Astrocyte of the spinal cord (primary cell): ENCODE data around the gene EPG5.

Experiments
- DNase-seq: peaks from one replicate; pipeline ENCODE4 v3.0.0; 2011; ENCODE audit warnings: low read depth, low spot score
- H3K4me3 ChIP-seq: 2 replicates; pipeline ENCODE4 v1.5.1; 2011; ENCODE audit warnings: low read depth, mild to moderate bottlenecking, low read length, moderate library complexity
- CTCF ChIP-seq: IDR thresholded peaks from 2 replicates; pipeline ENCODE4 v1.5.1; 2012; ENCODE audit warnings: low read depth, mild to moderate bottlenecking, low read length, inconsistent platforms
- in situ Hi-C: cut with HindIII; loops from 2 replicates; pipeline ENCODE4 v1.10.0; 2017; ENCODE audit warnings: low sequenced_read_pairs

EPG5 gene

GRCh38 chr18:45802814-45803492 is 164.2 kb downstream of the EPG5 start:
- no peak overlapping the region for H3K4me3 ChIP-seq
- DNase-seq: peak; percentile 99
- in situ Hi-C loops: no loop called here
- no peak for TF ChIP-seq CTCF

GRCh38 chr18:45801416-45802004 is 165.6 kb downstream of the EPG5 start:
- DNase-seq: no peak
- in situ Hi-C loops: no loop called here
- H3K4me3 ChIP-seq: no peak overlapping the region
- no peak for TF ChIP-seq CTCF
